Type B pancreatic cell (in vitro differentiated cells): ENCODE measurements around the gene NPHS1. TPM values are rescaled to one million over a fixed set of nuclear protein-coding genes. Genes with fewer than 3 reads are reported as not detected.

Experiments
- DNase-seq: peaks from one replicate; pipeline ENCODE4 v3.0.0; 2021; ENCODE audit warnings: mixed read lengths; ENCODE audit not compliant: unreplicated experiment; ENCODE audit errors: extremely low spot score
- H3K27ac Mint-ChIP-seq: 2 replicates; pipeline ENCODE4 v1.8.0; 2021; ENCODE audit warnings: mild to moderate bottlenecking, mixed read lengths
- H3K27me3 Mint-ChIP-seq: 2 replicates; pipeline ENCODE4 v1.8.0; 2021; ENCODE audit warnings: mixed read lengths
- H3K36me3 Mint-ChIP-seq: 2 replicates; pipeline ENCODE4 v1.8.0; 2021; ENCODE audit warnings: mixed read lengths
- H3K4me1 Mint-ChIP-seq: one replicate; pipeline ENCODE4 v1.8.0; 2021; ENCODE audit warnings: mixed read lengths; ENCODE audit not compliant: unreplicated experiment
- H3K4me3 Mint-ChIP-seq: 2 replicates; pipeline ENCODE4 v1.8.0; 2021; ENCODE audit warnings: mild to moderate bottlenecking, mixed read lengths
- H3K9me3 Mint-ChIP-seq: 2 replicates; pipeline ENCODE4 v1.8.0; 2021; ENCODE audit warnings: mixed read lengths
- CTCF ChIP-seq: fragments of 200-600 bp; sonication (generic); conservative IDR thresholded peaks from 2 replicates; pipeline ENCODE4 v1.5.0; 2021; ENCODE audit warnings: antibody characterized with exemption, mild to moderate bottlenecking
- total RNA-seq: library from RNA; stranded (reverse); gene quantifications from 2 replicates; pipeline ENCODE4 v1.2.1, GENCODE V29; 2021; ENCODE audit warnings: low replicate concordance

Gene NPHS1
- total RNA-seq, 1 donor from 2014 or later: 1.9 TPM

GRCh38 chr19:35783469-35784434 lies 68.6 kb downstream of the NPHS1 start:
- H3K27me3 Mint-ChIP-seq: no peaks in the 10 kb centered on the region
- no peak for TF ChIP-seq CTCF
- H3K4me3 Mint-ChIP-seq: no peak overlapping the region
- H3K9me3 Mint-ChIP-seq: no peaks in the 10 kb centered on the region
- H3K27ac Mint-ChIP-seq: peak overlapping the region; percentile 29
- DNase-seq: no peak
- no peaks in the 10 kb centered on the region for H3K4me1 Mint-ChIP-seq
- peaks cover 6% of the 10 kb centered on the region for H3K36me3 Mint-ChIP-seq

- no peak overlapping the region for H3K27ac Mint-ChIP-seq
- peaks cover 6% of the 10 kb centered on the region for H3K36me3 Mint-ChIP-seq
- H3K4me1 Mint-ChIP-seq: peaks cover 3% of the 10 kb centered on the region
- no peak for TF ChIP-seq CTCF
- DNase-seq: no peak
- H3K27me3 Mint-ChIP-seq: no peaks in the 10 kb centered on the region
- no peaks in the 10 kb centered on the region for H3K9me3 Mint-ChIP-seq
- H3K4me3 Mint-ChIP-seq: no peak overlapping the region
These were observed 69.7 kb downstream of the NPHS1 start for GRCh38 chr19:35782589-35782988.

GRCh38 chr19:35781650-35782049 lies 70.7 kb downstream of the NPHS1 start:
- Mint-ChIP-seq H3K27me3 (no peaks in the 10 kb centered on the region), H3K36me3 (peaks cover 6% of the 10 kb centered on the region), H3K4me1 (peaks cover 12% of the 10 kb centered on the region), H3K27ac (no peak overlapping the region), H3K4me3 (no peak overlapping the region), H3K9me3 (no peaks in the 10 kb centered on the region)
- no peak for TF ChIP-seq CTCF
- DNase-seq: no peak

- DNase-seq: no peak
- no peaks in the 10 kb centered on the region for H3K27me3 Mint-ChIP-seq
- no peaks in the 10 kb centered on the region for H3K9me3 Mint-ChIP-seq
- H3K4me3 Mint-ChIP-seq: no peak overlapping the region
- H3K27ac Mint-ChIP-seq: no peak overlapping the region
- H3K36me3 Mint-ChIP-seq: peaks cover 6% of the 10 kb centered on the region
- TF ChIP-seq CTCF: no peak
- H3K4me1 Mint-ChIP-seq: peaks cover 18% of the 10 kb centered on the region
These were observed 71.6 kb downstream of the NPHS1 start for GRCh38 chr19:35780717-35781116.

- H3K27me3 Mint-ChIP-seq: no peaks in the 10 kb centered on the region
- H3K9me3 Mint-ChIP-seq: no peaks in the 10 kb centered on the region
- no peak overlapping the region for H3K4me3 Mint-ChIP-seq
- H3K36me3 Mint-ChIP-seq: peaks cover 6% of the 10 kb centered on the region
- peaks cover 20% of the 10 kb centered on the region for H3K4me1 Mint-ChIP-seq
- TF ChIP-seq CTCF: no peak
- H3K27ac Mint-ChIP-seq: no peak overlapping the region
- no peak for DNase-seq
These were observed 72.2 kb downstream of the NPHS1 start for GRCh38 chr19:35780058-35780457.
